ENCODE results near the gene DYNLT3. TPM values are rescaled to one million over a fixed set of nuclear protein-coding genes. Genes with fewer than 3 reads are reported as not detected.

DYNLT3 gene
- polyA plus RNA-seq, 6 donors from 2014 or later, result 24.3 to 52.2 (median 32.7) TPM

DNA sequence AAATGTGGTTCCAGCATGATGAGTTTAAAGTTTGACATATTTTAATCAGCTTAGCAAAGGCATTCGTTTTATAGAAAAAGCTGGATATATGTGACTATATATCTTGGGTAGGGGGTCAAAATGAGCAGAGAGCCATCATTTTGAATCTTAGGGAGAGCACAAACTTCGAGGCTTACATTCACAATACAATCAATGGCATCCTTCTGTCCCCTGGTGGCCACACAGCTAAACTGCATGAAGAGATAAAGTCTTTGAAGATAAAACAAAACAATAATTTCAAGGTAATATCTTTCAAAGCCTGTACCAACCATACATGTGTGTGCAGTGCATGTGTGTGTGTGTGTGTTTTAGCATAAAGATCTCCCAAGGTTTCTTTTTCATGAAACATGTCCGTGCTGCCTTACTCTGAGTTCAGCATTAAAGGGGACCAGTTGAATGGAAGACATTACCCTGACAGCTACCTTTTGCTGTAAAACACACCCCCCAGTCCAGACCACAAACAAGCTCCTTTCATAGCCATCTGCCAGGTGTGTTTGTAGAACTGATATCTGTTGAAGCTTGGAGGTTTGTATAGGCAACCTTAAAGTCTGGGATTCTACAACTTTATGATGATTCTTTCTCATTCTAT is 22.0 kb downstream of the DYNLT3 start:
- H3K9me3 Mint-ChIP-seq, result no peaks in the 10 kb centered on the region
- H3K36me3 Mint-ChIP-seq, result no peaks in the 10 kb centered on the region
- peaks cover 25 to 44% (median 40%) of the 10 kb centered on the region in 3 donors for H3K4me1 Mint-ChIP-seq
- ATAC-seq (ENCODE audit: low read depth in 2 of 2) (peak; percentile 65 to 73), DNase-seq (peak; percentile 52)
- H3K4me3 Mint-ChIP-seq, result peak overlapping the region in 3 of 8 donors; percentile 29 to 46 (median 36)
- peaks cover 0 to 8% (median 0%) of the 10 kb centered on the region in 3 donors for H3K27me3 Mint-ChIP-seq
- H3K27ac Mint-ChIP-seq, result peak overlapping the region in 4 of 6 donors; percentile 0 to 59 (median 18)

DNA sequence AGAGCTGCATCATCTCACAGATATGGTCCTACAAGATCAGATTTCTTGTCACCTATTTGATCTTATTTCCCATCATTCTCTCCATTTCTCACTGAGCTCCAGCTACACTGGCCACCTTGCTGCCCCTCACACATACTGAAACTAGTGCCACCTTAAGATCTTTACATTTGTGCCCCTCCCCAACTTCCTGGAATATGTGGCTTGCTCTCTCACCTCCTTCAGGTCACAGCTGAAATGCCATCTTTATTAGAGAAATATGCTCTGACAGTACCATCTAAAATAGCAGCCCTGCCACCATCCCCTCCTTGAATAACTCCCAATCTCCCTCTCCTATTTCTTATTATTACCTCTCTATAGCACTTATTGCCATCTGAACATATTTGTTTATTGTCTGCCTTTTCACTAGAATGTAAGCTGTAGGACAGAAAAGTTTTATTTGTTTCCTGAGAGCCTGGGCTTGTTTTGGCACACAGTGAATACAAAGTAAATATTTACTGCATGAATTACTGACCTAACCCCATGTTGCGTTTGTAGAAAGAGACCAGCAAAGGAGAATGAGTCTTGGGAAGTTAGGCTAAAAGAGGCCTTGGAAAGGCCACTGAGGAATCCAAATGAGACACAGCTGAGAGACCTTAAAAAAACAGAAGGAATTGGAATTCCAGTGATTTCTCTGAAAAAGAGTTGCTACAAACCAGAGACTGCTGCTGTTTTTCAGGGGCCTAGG is 22.7 kb downstream of the DYNLT3 start:
- ATAC-seq (ENCODE audit: low read depth in 2 of 2) (no peak), DNase-seq (no peak)
- H3K4me1 Mint-ChIP-seq, result peaks cover 26 to 45% (median 35%) of the 10 kb centered on the region in 3 donors
- peak overlapping the region in 5 of 8 donors; percentile 15 to 61 (median 46) for H3K4me3 Mint-ChIP-seq
- H3K36me3 Mint-ChIP-seq, result no peaks in the 10 kb centered on the region
- no peaks in the 10 kb centered on the region for H3K9me3 Mint-ChIP-seq
- peaks cover 0 to 8% (median 0%) of the 10 kb centered on the region in 3 donors for H3K27me3 Mint-ChIP-seq
- peak overlapping the region in 5 of 6 donors; percentile 0 to 59 (median 34) for H3K27ac Mint-ChIP-seq

DNA sequence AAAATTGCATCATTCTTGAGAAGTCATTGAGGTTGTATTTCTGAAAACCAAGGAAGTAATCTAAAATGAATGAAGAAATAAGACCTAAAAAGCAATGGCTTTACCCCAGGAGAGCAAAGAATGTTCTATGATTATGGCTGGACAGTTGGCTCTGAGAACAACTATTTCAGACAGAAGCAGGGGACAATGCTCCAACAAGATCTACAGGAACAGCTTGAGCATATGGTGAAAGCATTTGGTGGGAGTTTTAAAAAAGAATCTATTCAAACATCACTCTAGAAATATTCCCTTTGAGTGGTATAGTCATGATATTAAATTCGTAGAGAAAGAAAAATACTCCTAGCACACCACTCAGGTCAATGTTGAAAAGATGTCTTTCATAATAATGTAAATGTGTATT is 26.7 kb downstream of the DYNLT3 start:
- Mint-ChIP-seq H3K27me3 (no peaks in the 10 kb centered on the region), H3K27ac (peak overlapping the region in 5 of 6 donors; percentile 10 to 97 (median 51)), H3K4me1 (peaks cover 56 to 75% (median 60%) of the 10 kb centered on the region in 3 donors)

DNA sequence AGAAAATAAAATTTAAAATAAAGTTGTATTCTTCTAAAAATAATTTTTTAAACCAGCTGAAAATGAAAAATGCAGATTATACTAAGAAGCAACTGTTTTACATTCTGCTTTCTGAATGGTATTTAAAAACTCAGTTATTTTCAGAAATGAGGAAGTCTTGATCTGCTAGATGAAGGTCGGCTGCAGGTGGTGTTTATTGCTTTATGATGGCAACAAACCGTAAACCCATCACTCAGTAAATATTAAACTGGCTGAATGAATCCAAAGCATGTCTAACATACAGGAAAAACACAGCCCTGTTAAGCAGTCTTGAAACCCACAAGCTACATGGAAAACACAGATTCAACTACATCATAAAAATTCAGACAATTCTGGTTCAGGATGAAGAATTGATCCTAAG is 29.3 kb downstream of the DYNLT3 start:
- Mint-ChIP-seq H3K36me3 (no peaks in the 10 kb centered on the region), H3K27ac (peak overlapping the region; percentile 92 to 98 (median 96)), H3K9me3 (peaks cover 0 to 5% (median 0%) of the 10 kb centered on the region in 7 donors), H3K27me3 (no peaks in the 10 kb centered on the region), H3K4me1 (peaks cover 55 to 79% (median 60%) of the 10 kb centered on the region in 3 donors), H3K4me3 (peak overlapping the region; percentile 64 to 86 (median 73))
- peak; percentile 61 for DNase-seq
- peak; percentile 87 for ATAC-seq (ENCODE audit: low read depth in 2 of 2)

More for the DNA sequence above, 26.7 kb downstream of the DYNLT3 start:
- Mint-ChIP-seq H3K4me3 (peak overlapping the region in 1 of 8 donors; percentile 43), H3K9me3 (peaks cover 0 to 5% (median 0%) of the 10 kb centered on the region in 7 donors), H3K36me3 (no peaks in the 10 kb centered on the region)
- ATAC-seq (ENCODE audit: low read depth in 2 of 2) (no peak), DNase-seq (no peak)

DNA sequence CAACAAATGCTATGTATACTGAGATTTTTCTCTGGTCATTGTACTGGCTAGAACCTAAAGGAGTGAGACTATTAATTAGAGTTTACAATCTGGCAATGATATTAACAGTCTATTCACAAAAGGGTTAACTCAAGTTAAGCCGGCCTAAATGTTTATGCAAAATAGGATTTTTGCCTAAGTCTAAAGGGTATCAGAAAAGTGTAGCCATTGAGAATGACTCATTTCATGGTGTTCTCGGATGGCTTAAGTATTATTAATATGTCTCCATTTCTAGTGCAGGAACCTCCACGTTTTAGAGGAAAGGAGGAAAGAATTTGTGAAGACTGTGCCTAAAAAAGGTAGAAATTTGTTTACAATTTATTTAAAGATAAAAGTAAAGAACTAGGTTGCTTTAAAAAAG is 29.8 kb downstream of the DYNLT3 start:
- peaks cover 53 to 81% (median 58%) of the 10 kb centered on the region in 3 donors for H3K4me1 Mint-ChIP-seq
- peak overlapping the region; percentile 53 to 87 (median 73) for H3K4me3 Mint-ChIP-seq
- ATAC-seq (ENCODE audit: low read depth in 2 of 2) (peak; percentile 37 to 46), DNase-seq (no peak)
- no peaks in the 10 kb centered on the region for H3K27me3 Mint-ChIP-seq
- peak overlapping the region; percentile 78 to 97 (median 91) for H3K27ac Mint-ChIP-seq
- H3K9me3 Mint-ChIP-seq, result peaks cover 0 to 5% (median 0%) of the 10 kb centered on the region in 7 donors
- H3K36me3 Mint-ChIP-seq, result no peaks in the 10 kb centered on the region

DNA sequence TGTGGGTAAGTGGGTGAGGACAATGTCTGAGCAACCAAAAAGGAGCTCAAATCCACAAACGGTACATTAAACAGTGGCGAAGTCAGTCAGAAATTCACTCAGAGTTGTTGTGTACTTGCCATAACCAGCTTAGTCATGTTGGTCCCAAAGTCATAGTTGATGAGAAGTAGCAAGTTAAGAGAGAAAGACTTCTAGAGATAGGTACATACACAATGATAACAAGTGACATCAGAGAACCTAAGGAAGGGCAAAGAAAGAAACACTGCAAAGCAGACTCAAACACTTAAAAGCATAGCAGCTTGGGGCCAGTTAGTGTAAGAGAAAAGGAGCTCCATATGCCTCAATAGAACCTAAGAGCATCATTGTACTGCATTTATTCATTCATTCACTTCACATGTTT is 30.2 kb downstream of the DYNLT3 start:
- Mint-ChIP-seq H3K27ac (peak overlapping the region; percentile 34 to 97 (median 84)), H3K27me3 (no peaks in the 10 kb centered on the region), H3K9me3 (peaks cover 0 to 5% (median 0%) of the 10 kb centered on the region in 7 donors), H3K36me3 (no peaks in the 10 kb centered on the region), H3K4me1 (peaks cover 53 to 84% (median 58%) of the 10 kb centered on the region in 3 donors), H3K4me3 (peak overlapping the region; percentile 53 to 87 (median 73))
- DNase-seq (no peak), ATAC-seq (ENCODE audit: low read depth in 2 of 2) (no peak)

DNA sequence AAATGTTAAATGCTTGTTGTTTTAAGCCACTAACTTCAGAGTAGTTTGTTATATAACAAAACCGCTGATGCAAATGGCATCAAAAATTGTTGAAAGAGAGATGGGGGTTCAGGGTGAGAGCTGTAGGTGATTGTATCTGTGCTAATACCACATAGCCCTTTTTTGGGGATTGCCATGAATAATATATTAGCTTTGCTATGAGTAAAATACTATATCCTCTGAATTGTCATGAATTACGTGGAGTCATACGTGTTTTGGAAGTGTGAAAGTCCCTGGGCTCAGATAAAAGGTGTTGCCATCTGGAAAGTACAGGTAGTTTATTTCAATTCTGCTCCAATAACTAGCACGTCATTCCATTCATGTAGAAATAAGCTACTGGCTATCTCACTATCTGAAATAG is 30.6 kb downstream of the DYNLT3 start:
- peak overlapping the region; percentile 35 to 82 (median 73) for H3K4me3 Mint-ChIP-seq
- H3K36me3 Mint-ChIP-seq, result no peaks in the 10 kb centered on the region
- DNase-seq, result no peak
- peaks cover 0 to 5% (median 0%) of the 10 kb centered on the region in 7 donors for H3K9me3 Mint-ChIP-seq
- no peaks in the 10 kb centered on the region for H3K27me3 Mint-ChIP-seq
- peak overlapping the region; percentile 34 to 97 (median 92) for H3K27ac Mint-ChIP-seq
- ATAC-seq (ENCODE audit: low read depth in 2 of 2), result peak; percentile 8 to 17
- H3K4me1 Mint-ChIP-seq, result peaks cover 56 to 85% (median 62%) of the 10 kb centered on the region in 3 donors

DNA sequence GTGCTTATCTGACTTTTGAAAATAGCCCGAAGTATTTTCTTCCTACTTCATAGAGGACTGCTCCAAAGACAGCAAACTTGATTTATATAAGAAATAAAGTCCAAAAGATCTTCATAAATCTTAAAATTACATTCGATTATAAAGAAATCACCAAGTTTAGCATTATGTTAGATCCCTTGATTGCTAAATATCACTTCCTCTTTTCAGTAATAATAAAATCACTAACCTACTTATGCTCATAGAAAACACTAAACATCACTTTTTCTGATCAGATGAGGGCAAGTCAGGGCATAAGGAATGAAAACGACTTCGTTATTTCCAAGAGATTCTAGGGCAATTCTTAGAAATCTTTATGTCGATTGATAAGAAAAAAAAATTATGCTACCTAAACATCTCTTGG is 32.0 kb downstream of the DYNLT3 start:
- peaks cover 6 to 9% of the 10 kb centered on the region in 2 donors for H3K36me3 Mint-ChIP-seq
- no peak for DNase-seq
- H3K4me1 Mint-ChIP-seq, result peaks cover 52 to 89% (median 68%) of the 10 kb centered on the region in 3 donors
- H3K9me3 Mint-ChIP-seq, result peaks cover 0 to 5% (median 0%) of the 10 kb centered on the region in 7 donors
- H3K27ac Mint-ChIP-seq, result peak overlapping the region in 4 of 6 donors; percentile 18 to 97 (median 46)
- peak overlapping the region in 5 of 8 donors; percentile 42 to 72 (median 59) for H3K4me3 Mint-ChIP-seq
- no peaks in the 10 kb centered on the region for H3K27me3 Mint-ChIP-seq
- no peak for ATAC-seq (ENCODE audit: low read depth in 2 of 2)

DNA sequence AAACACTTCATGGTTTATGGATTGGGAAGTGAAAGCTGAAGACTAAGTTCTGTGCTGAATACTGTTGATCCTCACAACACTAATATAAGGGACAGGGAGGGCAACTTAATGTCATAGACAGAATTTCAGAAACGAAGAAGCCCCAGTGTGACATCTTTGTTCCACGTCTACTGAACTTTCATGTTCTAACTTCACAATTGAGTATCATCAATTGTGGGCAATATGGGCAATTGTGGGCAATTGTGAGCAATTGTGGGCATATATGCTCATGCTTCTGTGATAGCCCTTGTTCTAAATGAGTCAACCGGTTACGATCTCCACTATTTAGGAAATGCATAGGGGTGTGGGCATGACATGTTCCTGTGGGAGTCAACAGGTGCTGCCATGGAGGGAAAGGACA is 33.8 kb downstream of the DYNLT3 start:
- Mint-ChIP-seq H3K4me1 (peaks cover 51 to 75% (median 67%) of the 10 kb centered on the region in 3 donors), H3K27me3 (no peaks in the 10 kb centered on the region), H3K4me3 (peak overlapping the region in 3 of 8 donors; percentile 4 to 47 (median 17)), H3K27ac (peak overlapping the region in 5 of 6 donors; percentile 31 to 82 (median 58)), H3K9me3 (peaks cover 0 to 5% (median 0%) of the 10 kb centered on the region in 7 donors), H3K36me3 (peaks cover 6 to 20% of the 10 kb centered on the region in 2 donors)
- no peak for DNase-seq
- ATAC-seq (ENCODE audit: low read depth in 2 of 2), result no peak

DNA sequence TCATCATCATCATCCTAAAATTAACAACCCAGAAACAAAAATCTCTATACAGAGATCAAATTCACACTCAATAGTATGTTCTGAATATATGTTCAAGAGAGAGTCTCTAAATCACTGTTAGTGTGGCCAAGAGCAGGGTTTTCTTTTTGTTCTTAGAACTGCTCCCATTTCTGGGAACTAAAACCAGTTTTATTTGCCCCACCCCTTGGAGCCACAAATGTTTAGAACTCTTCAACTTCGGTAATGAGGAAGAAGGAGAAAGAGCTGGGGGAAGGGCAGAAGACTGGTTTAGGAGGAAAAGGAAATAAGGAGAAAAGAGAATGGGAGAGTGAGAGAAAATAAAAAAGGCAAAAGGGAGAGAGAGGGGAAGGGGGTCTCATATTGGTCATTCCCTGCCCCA is 35.3 kb downstream of the DYNLT3 start:
- Mint-ChIP-seq H3K36me3 (peaks cover 6 to 20% of the 10 kb centered on the region in 2 donors), H3K4me3 (peak overlapping the region in 5 of 8 donors; percentile 1 to 77 (median 7)), H3K27me3 (no peaks in the 10 kb centered on the region), H3K27ac (peak overlapping the region in 5 of 6 donors; percentile 31 to 86 (median 52)), H3K4me1 (peaks cover 48 to 64% (median 57%) of the 10 kb centered on the region in 3 donors), H3K9me3 (peaks cover 0 to 8% (median 0%) of the 10 kb centered on the region in 7 donors)
- ATAC-seq (ENCODE audit: low read depth in 2 of 2) (no peak), DNase-seq (no peak)

DNA sequence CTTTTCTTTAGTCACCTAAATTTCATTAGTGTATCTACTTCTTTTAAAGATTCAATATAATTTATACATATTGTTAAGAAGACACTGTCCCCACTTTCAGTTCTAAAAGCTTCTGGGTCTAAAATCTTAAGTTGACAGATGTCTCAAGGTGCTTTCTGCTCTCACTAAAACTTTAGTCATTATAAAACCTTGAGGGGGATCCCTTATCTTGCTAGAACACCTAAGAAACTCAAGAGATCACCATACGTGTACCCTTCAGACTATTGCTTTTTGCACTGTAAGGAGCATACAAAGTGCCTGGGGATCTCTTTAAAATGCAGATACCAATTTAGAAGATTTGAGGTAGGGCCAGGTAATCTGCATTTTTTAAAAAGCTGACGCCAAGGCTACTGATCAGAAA is 37.4 kb downstream of the DYNLT3 start:
- DNase-seq (no peak), ATAC-seq (ENCODE audit: low read depth in 2 of 2) (no peak)
- Mint-ChIP-seq H3K27me3 (no peaks in the 10 kb centered on the region), H3K27ac (peak overlapping the region in 1 of 6 donors; percentile 9), H3K9me3 (peaks cover 0 to 3% (median 0%) of the 10 kb centered on the region in 7 donors), H3K36me3 (peaks cover 6 to 20% of the 10 kb centered on the region in 2 donors), H3K4me1 (peaks cover 36 to 44% (median 37%) of the 10 kb centered on the region in 3 donors), H3K4me3 (no peak overlapping the region)

DNA sequence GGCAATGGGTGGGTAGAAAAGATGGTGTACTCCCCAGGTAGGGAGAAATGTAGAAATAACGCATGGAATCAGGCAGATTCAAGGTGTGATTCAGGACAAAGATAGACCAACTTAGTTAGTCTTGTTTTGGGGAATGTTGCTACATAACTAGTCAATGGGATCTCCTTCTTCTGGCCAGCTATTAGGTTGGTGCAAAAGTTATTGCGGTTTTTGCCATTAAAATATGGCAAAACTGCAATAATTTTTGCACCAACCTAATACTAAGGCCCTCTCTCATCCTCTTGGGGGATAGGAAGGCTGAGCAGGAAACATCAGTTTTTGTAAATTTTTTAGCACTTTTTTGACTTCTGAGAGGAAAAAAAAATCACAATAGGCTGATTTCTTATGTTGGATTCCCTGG is 44.3 kb downstream of the DYNLT3 start:
- Mint-ChIP-seq H3K36me3 (peaks cover 12 to 15% of the 10 kb centered on the region in 2 donors), H3K27ac (peak overlapping the region in 3 of 6 donors; percentile 39 to 81 (median 44)), H3K4me1 (peaks cover 10 to 19% (median 10%) of the 10 kb centered on the region in 3 donors), H3K9me3 (peaks cover 0 to 2% (median 0%) of the 10 kb centered on the region in 7 donors), H3K4me3 (no peak overlapping the region), H3K27me3 (no peaks in the 10 kb centered on the region)
- no peak for DNase-seq
- ATAC-seq (ENCODE audit: low read depth in 2 of 2), result no peak

DNA sequence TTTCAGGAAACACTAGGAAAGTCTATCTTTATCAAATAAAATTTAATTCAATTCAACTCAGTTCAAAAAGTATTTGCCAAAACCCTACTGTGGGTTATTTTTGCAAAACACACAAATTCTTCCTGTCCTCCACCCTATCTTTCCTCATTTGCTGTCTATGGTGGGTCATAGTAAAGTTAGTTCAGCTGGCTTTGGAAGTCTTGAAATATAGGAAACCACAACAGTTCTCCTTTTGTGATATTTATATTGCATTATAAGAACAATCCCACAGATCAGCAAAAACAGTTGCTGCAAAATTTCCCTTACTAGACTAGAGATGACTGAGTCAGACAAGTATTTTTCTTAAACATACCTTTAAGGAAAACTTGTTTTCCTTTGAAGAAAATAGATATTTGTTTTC is 45.3 kb downstream of the DYNLT3 start:
- Mint-ChIP-seq H3K27ac (peak overlapping the region in 1 of 6 donors; percentile 16), H3K36me3 (peaks cover 12 to 15% of the 10 kb centered on the region in 2 donors), H3K4me3 (peak overlapping the region in 1 of 8 donors; percentile 42), H3K9me3 (no peaks in the 10 kb centered on the region), H3K4me1 (peaks cover 6 to 25% (median 14%) of the 10 kb centered on the region in 3 donors), H3K27me3 (no peaks in the 10 kb centered on the region)
- no peak for DNase-seq
- ATAC-seq (ENCODE audit: low read depth in 2 of 2), result no peak
